OCI-LY7 (cell line): ENCODE data around the gene GNA12. TPM values are rescaled to one million over a fixed set of nuclear protein-coding genes. Genes with fewer than 3 reads are reported as not detected.

Experiments
- BruUV-seq: library from RNA; stranded (reverse); fragments of 400-500 nt; replicated peaks from 2 replicates; lab custom pipeline; 2021; lab: Mats Ljungman, UMichigan
- CTCF ChIA-PET: fragments of 300-600 bp; sonication (Branson Sonifier 250); formaldehyde crosslinking; loops from one replicate; lab custom pipeline; 2022; ENCODE audit warnings: antibody characterized with exemption; ENCODE audit not compliant: unreplicated experiment; lab: Charles Lee
- POLR2A ChIA-PET: fragments of 300-600 bp; sonication (Branson Sonifier 250); formaldehyde crosslinking; loops from one replicate; lab custom pipeline; 2022; ENCODE audit warnings: antibody characterized with exemption; lab: Charles Lee
- DNase-seq: peaks from one replicate; pipeline ENCODE4 v3.0.0-alpha.2; 2015; ENCODE audit warnings: low spot score
- H2AFZ ChIP-seq: fragments of 200-600 bp; sonication (generic), shearing (Covaris generic); 2 replicates; pipeline ENCODE4 v1.6.1; 2014; ENCODE audit warnings: mild to moderate bottlenecking, antibody characterized with exemption, low read length, moderate library complexity
- H3K27ac ChIP-seq: fragments of 200-600 bp; sonication (generic); 2 replicates; pipeline ENCODE4 v1.5.1; 2014; ENCODE audit warnings: mixed run types, low read depth, mild to moderate bottlenecking, moderate library complexity, low read length, inconsistent platforms; ENCODE audit not compliant: poor library complexity, severe bottlenecking
- H3K36me3 ChIP-seq: fragments of 200-600 bp; sonication (generic); 2 replicates; pipeline ENCODE4 v1.6.1; 2014; ENCODE audit warnings: mild to moderate bottlenecking, antibody characterized with exemption, low read length, moderate library complexity, mixed read lengths; ENCODE audit not compliant: insufficient read depth
- H3K4me1 ChIP-seq: fragments of 200-600 bp; sonication (generic); 2 replicates; pipeline ENCODE4 v1.5.1; 2014; ENCODE audit warnings: mild to moderate bottlenecking, low read length; ENCODE audit not compliant: insufficient read depth, poor library complexity, severe bottlenecking
- H3K4me2 ChIP-seq: fragments of 200-600 bp; sonication (generic); 2 replicates; pipeline ENCODE4 v1.6.1; 2014; ENCODE audit warnings: mild to moderate bottlenecking, low read length
- H3K4me3 ChIP-seq: fragments of 200-600 bp; sonication (generic); 2 replicates; pipeline ENCODE4 v1.5.1; 2014; ENCODE audit warnings: mild to moderate bottlenecking, low read depth, low read length; ENCODE audit not compliant: poor library complexity, severe bottlenecking
- H3K79me2 ChIP-seq: fragments of 200-600 bp; sonication (generic); 2 replicates; pipeline ENCODE4 v1.6.1; 2016; ENCODE audit warnings: low read depth, mild to moderate bottlenecking, low read length, moderate library complexity, mixed read lengths; ENCODE audit not compliant: insufficient read depth
- H3K9me2 ChIP-seq: fragments of 200-600 bp; sonication (generic); 2 replicates; pipeline ENCODE4 v1.6.1; 2016; ENCODE audit warnings: mild to moderate bottlenecking, low read length, mixed read lengths; ENCODE audit not compliant: insufficient read depth
- H3K9me3 ChIP-seq: fragments of 200-600 bp; sonication (generic); 2 replicates; pipeline ENCODE4 v1.6.1; 2014; ENCODE audit warnings: mild to moderate bottlenecking, mixed run types, low read length, mixed read lengths
- H4K20me1 ChIP-seq: fragments of 200-600 bp; sonication (generic); 2 replicates; pipeline ENCODE4 v1.6.1; 2014; ENCODE audit warnings: mild to moderate bottlenecking, antibody characterized with exemption, low read length, moderate library complexity, mixed read lengths; ENCODE audit not compliant: insufficient read depth
- EZH2phosphoT487 ChIP-seq: fragments of 200-600 bp; sonication (generic); IDR thresholded peaks from 2 replicates; pipeline ENCODE4 v1.6.1; 2018; ENCODE audit warnings: low read depth, borderline replicate concordance, mild to moderate bottlenecking, mixed run types, antibody characterized with exemption, low read length, moderate library complexity, mixed read lengths
- intact Hi-C: fragments of 100-400 bp; cut with micrococcal nuclease; formaldehyde crosslinking; loops from one replicate; pipeline ENCODE4 v1.10.0; 2022; ENCODE audit not compliant: unreplicated experiment
- total RNA-seq, 2 experiments: library from RNA; depleted of rRNA in 1 of 2; stranded (reverse); fragments of >200 nt in 1 of 2; shearing (Covaris generic) in 1 of 2; gene quantifications; 2 replicates each; pipeline ENCODE4 v1.2.3, GENCODE V29; 2014 to 2022
- TF ChIP-seq, protein P1 (sequence below): fragments of 200-600 bp; sonication (generic); conservative IDR thresholded peaks from 2 replicates; pipeline ENCODE4 v1.5.1; 2014; ENCODE audit warnings: mild to moderate bottlenecking, antibody characterized with exemption, low read length, moderate library complexity, mixed read lengths

GNA12 gene
- total RNA-seq, 2 experiments from 2014 or later = 10.3 to 35.9 TPM

DNA sequence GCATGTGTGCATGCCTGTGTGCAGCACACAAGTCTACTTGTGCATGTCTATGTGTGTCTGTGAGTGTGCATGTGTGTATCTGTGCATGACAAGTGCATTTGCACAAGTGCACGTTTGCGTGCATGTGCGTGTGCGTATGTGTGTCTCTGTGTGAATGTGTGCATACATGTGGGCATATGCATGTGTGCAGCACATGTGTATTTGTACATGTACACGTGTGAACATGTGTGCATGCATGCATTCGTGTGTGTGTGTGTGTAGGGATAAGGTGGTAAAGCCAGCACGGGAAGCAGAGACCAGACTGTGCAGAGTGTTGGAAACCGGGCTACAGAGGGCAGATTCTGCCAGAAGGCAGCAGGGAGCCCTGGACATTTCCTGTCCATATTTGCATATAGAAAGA lies 35.9 kb upstream of the GNA12 start:
- TF ChIP-seq, protein P1, sequence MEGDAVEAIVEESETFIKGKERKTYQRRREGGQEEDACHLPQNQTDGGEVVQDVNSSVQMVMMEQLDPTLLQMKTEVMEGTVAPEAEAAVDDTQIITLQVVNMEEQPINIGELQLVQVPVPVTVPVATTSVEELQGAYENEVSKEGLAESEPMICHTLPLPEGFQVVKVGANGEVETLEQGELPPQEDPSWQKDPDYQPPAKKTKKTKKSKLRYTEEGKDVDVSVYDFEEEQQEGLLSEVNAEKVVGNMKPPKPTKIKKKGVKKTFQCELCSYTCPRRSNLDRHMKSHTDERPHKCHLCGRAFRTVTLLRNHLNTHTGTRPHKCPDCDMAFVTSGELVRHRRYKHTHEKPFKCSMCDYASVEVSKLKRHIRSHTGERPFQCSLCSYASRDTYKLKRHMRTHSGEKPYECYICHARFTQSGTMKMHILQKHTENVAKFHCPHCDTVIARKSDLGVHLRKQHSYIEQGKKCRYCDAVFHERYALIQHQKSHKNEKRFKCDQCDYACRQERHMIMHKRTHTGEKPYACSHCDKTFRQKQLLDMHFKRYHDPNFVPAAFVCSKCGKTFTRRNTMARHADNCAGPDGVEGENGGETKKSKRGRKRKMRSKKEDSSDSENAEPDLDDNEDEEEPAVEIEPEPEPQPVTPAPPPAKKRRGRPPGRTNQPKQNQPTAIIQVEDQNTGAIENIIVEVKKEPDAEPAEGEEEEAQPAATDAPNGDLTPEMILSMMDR = no peak
- no peak for TF ChIP-seq EZH2phosphoT487
- no peaks in the 10 kb centered on the region for H3K36me3 ChIP-seq
- no peaks in the 10 kb centered on the region for H4K20me1 ChIP-seq
- ChIA-PET POLR2A (no interaction called here), CTCF (no interaction called here)
- peaks cover 27% of the 10 kb centered on the region for H3K4me1 ChIP-seq
- no TSS peak for BruUV-seq
- no peak overlapping the region for H2AFZ ChIP-seq
- no peak for DNase-seq
- no peaks in the 10 kb centered on the region for H3K9me3 ChIP-seq
- H3K79me2 ChIP-seq = no peaks in the 10 kb centered on the region
- no peak overlapping the region for H3K4me2 ChIP-seq
- H3K4me3 ChIP-seq = no peak overlapping the region
- intact Hi-C loops = no loop called here
- no peaks in the 10 kb centered on the region for H3K9me2 ChIP-seq
- H3K27ac ChIP-seq = no peak overlapping the region

DNA sequence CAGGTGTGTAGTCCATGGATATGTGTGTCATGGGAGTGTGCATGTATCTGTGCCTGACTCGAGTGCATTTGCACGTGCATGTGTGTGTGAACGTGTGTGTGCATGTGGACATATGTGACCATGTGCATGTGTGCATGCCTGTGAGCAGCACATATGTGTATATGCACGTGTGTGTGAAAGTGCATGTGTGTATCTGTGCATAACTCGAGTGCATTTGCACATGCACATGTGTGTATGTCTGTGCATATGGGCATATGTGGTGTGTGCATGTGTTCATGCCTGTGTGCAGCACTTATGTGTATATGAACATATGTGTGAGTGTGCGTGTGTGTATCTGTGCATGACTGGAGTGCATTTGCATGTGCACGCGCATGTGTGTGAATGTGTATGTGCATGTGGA lies 35.2 kb upstream of the GNA12 start:
- ChIA-PET CTCF (no interaction called here), POLR2A (no interaction called here)
- H3K9me3 ChIP-seq = no peaks in the 10 kb centered on the region
- TF ChIP-seq EZH2phosphoT487 = no peak
- TF ChIP-seq, protein P1 = no peak
- no peaks in the 10 kb centered on the region for H3K9me2 ChIP-seq
- H4K20me1 ChIP-seq = no peaks in the 10 kb centered on the region
- peak overlapping the region; percentile 44 for H3K27ac ChIP-seq
- H3K4me3 ChIP-seq = no peak overlapping the region
- intact Hi-C loops = no loop called here
- H3K36me3 ChIP-seq = no peaks in the 10 kb centered on the region
- peaks cover 34% of the 10 kb centered on the region for H3K4me1 ChIP-seq
- H3K79me2 ChIP-seq = no peaks in the 10 kb centered on the region
- peak overlapping the region; percentile 54 for H3K4me2 ChIP-seq
- BruUV-seq = no TSS peak
- no peak for DNase-seq
- H2AFZ ChIP-seq = peak overlapping the region; percentile 38; the same call in 1 of the 2 replicates

DNA sequence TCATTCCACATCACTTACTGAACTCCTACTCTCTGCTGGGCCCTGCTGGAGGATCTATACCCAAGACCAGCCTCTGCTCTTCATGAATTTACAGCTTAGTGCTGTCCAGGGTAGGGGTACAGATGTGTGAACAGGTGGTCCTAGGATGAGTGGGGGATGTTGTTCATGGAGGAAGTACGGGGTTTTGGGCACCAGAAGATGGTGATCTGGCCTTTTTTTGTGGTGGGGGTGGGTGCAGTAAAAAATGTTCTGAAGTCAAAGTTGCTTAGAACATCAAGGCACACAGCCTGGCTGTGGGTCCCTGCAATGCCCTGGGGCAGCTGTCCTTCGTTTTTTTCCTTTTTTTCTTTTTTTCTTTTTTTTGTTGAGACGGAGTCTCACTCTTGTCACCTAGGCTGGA lies 34.2 kb upstream of the GNA12 start:
- intact Hi-C loops = no loop called here
- no peaks in the 10 kb centered on the region for H3K9me2 ChIP-seq
- peak overlapping the region; percentile 22 for H3K4me3 ChIP-seq
- CTCF ChIA-PET = no interaction called here
- H3K4me2 ChIP-seq = peak overlapping the region; percentile 54
- H3K9me3 ChIP-seq = no peaks in the 10 kb centered on the region
- peaks cover 45% of the 10 kb centered on the region for H3K4me1 ChIP-seq
- peak overlapping the region; percentile 38; the same call in 1 of the 2 replicates for H2AFZ ChIP-seq
- H4K20me1 ChIP-seq = no peaks in the 10 kb centered on the region
- no TSS peak for BruUV-seq
- peak overlapping the region; percentile 44 for H3K27ac ChIP-seq
- POLR2A ChIA-PET = interaction anchor here (0.5 to 0.6 kb wide), 3 partner anchors 93 to 383 kb away, joined by 3 to 7 read pairs (median 4); no protein-coding TSS in a partner anchor
- H3K36me3 ChIP-seq = no peaks in the 10 kb centered on the region
- TF ChIP-seq, protein P1 = no peak
- no peak for TF ChIP-seq EZH2phosphoT487
- H3K79me2 ChIP-seq = no peaks in the 10 kb centered on the region
- peak; percentile 42 for DNase-seq
